H1 (cell line): ENCODE results near the gene PHF23. TPM values are rescaled to one million over a fixed set of nuclear protein-coding genes. Genes with fewer than 3 reads are reported as not detected.

Source experiments
- GABPA ChIP-seq: IDR thresholded peaks from 2 replicates; pipeline ENCODE4 v1.6.1; 2011; ENCODE audit warnings: mild to moderate bottlenecking, low read length, moderate library complexity, borderline replicate concordance; ENCODE audit not compliant: insufficient read depth
- SAP30 ChIP-seq: fragments of 300-600 bp; sonication (generic); IDR thresholded peaks from 2 replicates; pipeline ENCODE4 v1.7.1; 2012; ENCODE audit warnings: low read length, moderate library complexity, mild to moderate bottlenecking, inconsistent platforms; ENCODE audit not compliant: insufficient read depth, insufficient replicate concordance
- polyA plus RNA-seq, 7 experiments: library from polyadenylated mRNA; depleted of rRNA in 3 of 7; stranded (reverse) in 5 of 7; unstranded in 2 of 7; fragments of >200 nt in 5 of 7; fragments of 200-250 nt in 2 of 7; gene quantifications; 1 replicate in 5 of 7; 2 replicates in 1 of 7; 4 replicates in 1 of 7; pipeline versions ENCODE4 v1.2.1 to v1.2.3, GENCODE V29; 2011 to 2013; ENCODE audit warnings: missing spikeins in 2 of 7, mixed read lengths in 2 of 7
- total RNA-seq: library from RNA; stranded (reverse); fragmentation: NEBNext Ultra II Directional; extraction: Animal tissue kit (Norgen Biotek cat#: 25700); gene quantifications from 2 replicates; pipeline ENCODE4 v1.2.1, GENCODE V29; 2021

Gene PHF23
- total and polyA plus RNA-seq, 2 of the 8 experiments (the other 6 are each of a cell fraction or from before 2014, with no cell fraction given) = 47.5 to 62.8 TPM

GRCh38 chr17:7225711-7226331, 13.4 kb downstream of the PHF23 start (continued):
- TF ChIP-seq SAP30 (no peak), GABPA (no peak)
- TF ChIP-seq, all 59 proteins: peak for 0
